Medulla oblongata (tissue), 1 donor: ENCODE measurements around the gene TMEM108.
A peak's percentile ranks its signal among the peaks of the same experiment; 100 is the strongest.

Experiments used
- DNase-seq: peaks from one replicate; pipeline ENCODE4 v3.0.0-alpha.2; 2015; ENCODE audit errors: extremely low spot score

The TMEM108 gene

DNA sequence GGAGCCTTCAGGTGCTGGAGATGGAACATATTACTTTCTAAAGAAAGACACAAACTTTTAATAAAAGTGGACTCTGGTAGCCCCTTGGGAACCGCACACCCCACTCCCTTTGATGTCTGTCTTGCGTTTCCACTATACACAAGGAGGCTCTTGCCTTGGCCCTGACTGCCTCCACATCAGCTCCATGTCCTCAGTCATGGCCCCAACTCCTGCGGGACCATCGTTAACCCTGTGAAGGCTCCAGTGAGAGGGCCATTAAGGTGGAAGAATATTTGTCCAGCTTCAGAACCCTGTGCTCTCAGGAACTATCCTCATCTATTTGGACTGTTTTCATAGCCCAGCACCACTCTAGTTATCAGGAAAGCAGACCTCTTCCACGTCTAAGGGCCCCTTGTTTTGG is 345.6 kb downstream of the TMEM108 start:
- DNase-seq: no peak

DNA sequence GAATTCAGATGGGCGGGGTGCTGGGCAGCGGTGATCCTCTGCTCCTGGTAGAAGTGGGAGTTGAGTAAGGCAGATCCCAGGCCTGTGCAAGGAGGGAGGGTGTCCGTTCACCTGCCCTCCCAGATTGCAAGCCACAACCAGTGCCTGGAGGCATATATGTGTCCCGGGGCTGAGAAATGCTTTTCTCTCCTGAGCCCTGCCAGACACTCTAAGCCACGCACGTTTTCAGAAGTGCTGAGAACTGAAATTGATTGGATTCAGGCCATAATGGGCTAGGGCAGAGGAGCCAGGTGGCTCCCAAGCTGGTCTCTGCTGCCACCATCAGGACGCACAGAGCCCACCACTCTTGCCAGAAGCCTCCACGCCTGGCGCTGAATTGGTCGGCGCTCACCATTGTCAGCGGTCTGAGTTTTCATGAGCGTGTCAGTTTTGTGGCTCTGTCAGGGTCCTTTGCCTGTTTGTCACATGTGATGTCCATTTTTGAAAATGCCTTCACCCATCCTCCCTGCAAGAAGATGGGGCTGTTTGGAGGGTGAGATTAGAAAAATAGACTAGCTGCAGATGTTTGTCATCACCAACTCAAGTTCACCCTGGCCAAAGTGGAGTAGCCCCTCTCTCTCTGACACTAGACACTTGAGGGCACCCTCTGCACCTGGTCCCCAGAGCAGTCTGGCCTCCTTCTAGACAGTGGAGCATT is 346.3 kb downstream of the TMEM108 start:
- peak; percentile 78 for DNase-seq

DNA sequence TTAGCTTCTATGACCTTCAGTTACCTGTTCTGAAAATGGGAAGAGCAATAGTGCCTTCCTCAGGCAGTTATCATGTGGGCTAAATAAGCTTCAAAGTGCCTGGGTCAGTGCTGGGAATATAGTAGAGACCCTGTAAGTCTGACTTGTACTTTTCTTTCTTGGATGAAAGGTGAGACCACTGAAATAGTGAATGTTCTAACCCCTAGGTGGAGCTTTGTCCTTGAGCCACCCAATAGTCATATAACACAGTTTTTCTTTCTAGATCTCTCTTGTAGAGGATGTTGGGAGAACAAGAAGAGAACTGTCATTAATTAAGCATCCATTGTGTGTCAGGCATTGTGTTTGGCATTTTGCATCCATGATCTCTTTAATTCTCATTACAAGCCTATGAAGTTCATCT is 348.7 kb downstream of the TMEM108 start:
- DNase-seq: no peak

DNA sequence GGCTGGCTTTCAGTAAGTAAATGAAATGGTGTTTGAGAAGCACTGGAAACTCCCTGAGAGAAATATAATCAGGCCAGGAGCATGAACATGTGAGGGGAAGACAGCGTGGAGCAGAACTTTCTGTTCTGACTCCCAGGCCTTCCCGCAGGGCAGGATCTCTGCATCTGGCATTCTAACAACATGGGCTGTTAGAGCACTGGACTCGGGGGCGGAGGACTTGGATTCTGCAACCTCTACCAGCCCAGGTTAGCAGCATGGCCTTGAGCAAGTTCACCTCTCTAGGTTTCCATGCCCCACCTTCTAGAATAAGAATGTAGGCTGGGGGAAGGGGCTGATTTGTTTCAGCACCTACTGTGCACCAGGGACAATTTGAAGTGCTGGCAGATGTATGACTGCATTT is 349.1 kb downstream of the TMEM108 start:
- no peak for DNase-seq

DNA sequence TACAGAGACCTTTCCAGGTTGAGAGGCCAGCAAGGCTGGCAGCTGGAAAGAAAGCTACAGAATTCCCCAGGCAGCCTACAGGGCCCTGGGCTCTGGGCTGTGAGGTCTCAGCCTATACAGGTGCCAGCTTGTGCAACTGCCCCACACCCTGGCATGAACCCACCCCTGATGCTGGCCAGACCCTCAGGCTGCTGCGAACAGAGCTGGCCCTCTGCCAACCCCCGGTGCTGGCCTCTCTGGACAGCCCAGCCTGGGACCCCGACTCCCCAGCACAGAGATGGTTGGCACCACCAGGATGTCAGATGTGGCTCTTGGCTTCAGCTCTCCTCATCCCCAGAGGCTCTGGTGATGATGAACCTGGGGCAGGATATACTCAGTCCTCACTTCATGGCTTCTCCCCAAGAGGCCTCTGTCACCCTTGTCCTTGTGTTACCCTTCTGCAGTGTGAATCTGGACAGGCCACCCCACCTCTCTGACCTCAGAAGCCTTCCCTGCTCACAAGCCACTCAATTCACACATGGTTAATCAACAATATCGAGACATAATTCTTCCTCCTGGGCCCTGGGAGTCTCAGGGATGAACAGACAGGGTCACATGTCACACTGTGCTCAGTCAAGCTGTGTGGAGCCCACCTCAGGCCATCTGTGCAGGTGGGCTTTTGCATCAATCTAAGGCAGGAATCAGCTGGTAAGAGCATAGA is 350.7 kb downstream of the TMEM108 start:
- no peak for DNase-seq

DNA sequence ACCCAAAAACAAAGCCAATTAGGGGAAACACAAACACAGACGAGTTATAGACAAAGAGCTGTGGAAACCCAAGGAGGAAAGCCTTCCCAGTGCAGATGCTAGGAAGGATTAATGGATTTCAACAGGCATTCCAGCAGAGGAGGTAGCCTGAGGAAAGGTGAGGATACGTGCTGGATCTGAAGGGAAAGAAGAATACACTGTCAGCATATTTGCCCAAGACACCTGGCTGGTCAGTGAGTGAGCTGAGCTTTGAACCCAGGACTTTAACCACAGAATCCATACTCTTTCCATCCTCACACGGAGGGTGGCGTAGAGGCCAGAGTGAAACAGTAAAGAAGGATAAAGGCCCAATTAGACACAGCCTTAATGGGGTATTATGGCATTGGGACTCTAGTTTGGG is 352.5 kb downstream of the TMEM108 start:
- no peak for DNase-seq

DNA sequence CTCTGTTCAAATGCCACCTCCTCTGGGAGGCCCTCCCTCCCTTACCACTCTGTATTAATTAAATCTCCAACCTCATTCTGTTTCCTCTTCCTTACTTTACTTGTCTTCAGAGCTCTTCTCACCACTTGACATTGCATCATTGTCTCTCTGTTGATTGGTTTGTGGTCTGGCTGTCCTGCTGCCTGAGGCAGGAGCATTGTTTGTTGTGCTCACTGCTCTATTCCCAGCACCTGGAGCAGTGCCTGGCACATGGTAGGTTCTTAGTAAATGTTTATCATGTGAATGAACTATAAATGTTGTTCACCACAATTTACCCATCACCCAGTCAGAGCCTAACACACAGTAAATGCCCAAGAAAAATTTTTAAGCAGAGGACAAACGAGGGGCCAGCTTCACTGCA is 355.0 kb downstream of the TMEM108 start:
- DNase-seq: no peak

DNA sequence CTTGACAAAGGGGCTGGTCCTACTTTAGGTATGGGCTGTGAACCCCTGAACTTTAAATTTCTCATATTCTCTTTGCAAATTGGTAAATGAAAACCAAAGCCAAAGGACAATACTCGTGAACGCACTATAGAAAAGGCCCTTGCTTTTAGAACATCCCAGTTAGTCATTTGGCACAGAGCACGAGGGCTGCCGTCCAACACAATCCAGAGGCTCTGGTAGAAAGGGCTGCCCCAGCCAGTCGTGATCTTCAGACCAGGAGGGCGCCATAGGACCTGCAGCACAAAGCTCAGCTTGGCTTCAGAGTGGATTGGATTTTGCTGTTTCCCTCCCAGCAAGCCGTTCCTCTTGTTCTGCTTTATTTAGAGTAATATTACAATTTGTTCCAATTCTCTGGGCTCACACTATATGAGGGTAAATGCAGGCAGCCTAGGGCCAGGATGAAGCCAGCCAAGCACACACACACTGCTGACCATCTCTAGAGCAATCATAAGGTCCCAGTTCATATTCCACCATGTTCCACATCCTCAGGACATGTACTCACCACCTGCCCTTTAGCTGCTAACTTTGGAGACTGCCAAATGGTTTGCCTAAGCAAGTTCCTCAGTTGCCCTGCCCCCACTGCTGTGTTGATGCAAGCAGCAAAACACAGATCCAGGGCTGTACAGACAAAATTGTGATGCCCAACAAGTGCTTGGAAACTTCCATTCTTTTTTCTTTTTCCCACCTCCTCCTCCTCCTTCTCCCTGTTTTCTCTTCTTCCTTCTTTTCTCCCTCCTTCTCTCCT is 355.7 kb downstream of the TMEM108 start:
- no peak for DNase-seq

DNA sequence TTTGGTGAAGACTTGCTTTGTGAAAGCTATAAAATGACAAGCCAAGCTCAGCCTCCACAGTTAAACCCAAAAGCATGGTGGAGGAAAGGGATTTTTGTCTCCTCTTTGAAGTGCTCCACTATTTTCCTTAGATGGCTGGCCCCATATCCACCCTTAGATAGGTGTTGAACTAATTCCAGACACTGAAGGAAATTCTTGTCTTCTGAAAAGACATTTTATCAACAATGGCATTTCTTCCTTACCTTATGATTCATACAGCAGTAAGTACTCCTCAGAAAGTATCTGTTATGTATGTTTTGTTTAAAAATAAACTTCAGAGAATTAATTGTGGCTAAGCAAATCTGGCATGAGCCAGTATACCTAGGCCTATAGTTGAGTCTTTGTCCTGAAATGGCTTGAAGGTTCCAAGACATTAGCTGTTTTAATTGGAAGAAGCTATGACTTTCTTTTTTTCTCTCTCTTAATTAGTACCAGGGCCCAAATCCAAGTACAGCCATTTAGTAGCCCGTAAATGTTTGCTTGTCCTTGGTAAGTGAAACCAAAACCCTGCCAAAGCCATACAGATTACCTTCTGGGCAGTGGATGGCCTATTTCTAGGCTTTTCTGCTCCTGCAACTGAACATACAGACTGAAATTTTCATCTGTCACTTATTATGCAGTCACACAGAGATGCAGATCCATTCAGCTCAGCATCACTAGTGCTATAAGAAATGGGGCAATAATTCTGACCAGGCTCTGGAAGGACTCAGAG is 356.5 kb downstream of the TMEM108 start:
- no peak for DNase-seq

DNA sequence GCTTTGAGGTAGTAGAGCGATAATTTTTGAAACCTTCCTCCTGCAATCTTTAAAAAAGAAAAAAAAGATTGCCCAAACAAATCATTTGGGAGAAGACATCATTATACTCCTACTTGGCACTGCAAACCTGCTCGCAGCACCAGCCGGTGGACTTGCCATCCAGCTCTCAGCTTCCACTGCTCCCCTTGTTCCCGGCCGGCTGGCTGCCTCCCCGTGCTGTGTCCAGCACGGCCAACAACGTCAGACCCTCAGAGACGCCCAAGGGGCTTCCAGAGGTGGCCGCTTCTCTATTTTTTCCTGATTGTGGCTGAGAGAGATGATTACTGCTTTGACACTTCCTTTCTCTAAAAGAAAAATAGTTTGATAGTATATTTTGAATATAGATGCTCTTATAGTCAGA is 358.7 kb downstream of the TMEM108 start:
- DNase-seq: no peak

DNA sequence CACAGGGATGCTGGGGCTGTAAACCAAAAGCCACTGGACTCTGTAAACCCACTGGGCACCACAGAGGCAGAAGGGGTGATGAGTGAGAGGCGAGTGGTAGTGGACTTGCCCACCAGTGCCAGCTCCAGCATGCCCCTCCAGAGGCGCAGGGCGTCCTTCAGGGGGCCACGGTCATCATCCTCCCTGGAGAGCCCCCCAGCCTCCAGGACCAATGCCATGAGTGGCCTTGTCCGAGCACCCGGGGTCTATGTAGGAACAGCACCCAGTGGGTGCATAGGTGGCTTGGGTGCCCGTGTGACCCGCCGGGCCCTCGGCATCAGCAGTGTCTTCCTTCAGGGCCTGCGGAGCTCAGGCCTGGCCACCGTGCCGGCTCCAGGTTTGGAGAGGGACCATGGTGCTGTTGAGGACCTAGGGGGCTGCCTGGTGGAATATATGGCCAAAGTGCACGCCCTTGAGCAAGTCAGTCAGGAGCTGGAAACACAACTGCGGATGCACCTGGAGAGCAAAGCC is 361.9 kb downstream of the TMEM108 start, which contains the start of gene BFSP2:
Gene BFSP2, plus strand, starts transcription at position 51 of the 510 bp plus-strand sequence. Its CDS starts 28 bp downstream, at position 79.
- no peak for DNase-seq

DNA sequence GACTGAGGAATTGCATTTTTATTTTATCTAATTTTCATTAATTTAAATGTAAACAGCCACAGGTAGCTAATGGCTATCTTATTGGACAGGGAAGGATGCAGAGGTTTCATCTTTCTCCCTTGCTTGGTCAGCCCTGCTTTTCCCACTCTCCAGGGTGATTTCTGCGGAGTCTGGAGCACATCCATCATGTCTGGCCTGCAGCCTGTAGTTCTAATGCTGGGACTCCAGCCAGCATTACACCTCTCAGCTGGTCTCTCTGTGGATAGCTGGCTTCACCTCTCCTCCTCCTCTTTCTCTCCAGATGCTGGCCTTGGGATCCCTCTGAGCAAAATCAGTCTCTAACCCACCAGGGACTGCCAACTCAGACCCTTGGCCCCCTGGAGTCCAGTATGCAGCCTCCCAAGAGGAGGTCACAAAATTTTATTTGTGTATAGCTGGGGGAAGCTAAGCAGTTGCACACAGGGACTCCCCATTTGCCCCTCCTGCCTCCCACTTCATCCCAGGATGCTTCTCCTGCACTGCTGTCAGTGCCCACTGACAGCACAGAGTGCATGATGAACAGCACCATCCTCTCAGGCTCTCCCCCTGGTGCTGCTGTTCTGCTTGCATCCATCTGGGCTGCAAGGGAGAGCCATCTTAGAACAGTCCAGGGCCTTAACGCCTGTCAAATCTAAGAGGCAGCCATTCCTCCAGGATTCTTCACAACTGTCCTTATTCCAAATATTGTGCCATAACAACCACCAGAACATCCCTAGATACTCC is 363.4 kb downstream of the TMEM108 start:
- DNase-seq: peak; percentile 50

DNA sequence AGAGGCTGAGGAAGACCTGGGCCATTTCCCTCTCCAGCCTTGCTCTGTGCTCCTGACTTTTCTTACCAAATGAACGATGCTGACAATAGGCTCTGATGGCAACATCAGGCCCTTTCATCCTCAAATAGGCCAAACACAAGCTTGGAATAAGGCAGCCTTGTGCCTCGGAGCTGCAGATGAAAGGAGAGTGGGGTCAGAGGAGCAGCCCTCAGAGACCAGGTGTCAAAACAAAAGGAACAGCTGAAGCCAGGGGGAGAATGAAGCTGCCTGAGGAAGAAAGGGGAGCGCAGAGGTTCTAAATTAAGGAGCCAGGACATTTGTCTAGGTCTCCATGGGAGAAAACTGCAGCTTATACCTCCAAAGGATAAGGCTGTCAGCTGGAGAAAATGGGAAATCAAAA is 366.7 kb downstream of the TMEM108 start:
- DNase-seq: no peak

DNA sequence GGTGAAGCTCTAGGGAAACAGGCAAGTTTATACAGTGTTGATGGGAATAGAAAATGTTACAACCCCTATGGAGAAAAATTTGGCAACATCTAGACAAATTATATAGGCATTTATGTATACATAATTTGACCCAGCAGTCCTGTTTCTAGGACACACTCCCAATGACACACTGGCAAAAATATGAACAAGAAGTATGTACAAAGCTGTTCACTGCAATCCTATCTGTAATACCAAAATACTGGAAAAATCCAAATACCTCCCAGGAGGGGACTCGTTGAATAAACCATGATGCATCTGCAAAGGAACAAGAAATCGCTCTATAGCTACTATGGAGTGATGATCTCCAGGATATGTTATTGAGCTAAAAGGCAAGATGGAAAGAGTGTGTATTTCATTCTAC is 370.2 kb downstream of the TMEM108 start:
- no peak for DNase-seq

DNA sequence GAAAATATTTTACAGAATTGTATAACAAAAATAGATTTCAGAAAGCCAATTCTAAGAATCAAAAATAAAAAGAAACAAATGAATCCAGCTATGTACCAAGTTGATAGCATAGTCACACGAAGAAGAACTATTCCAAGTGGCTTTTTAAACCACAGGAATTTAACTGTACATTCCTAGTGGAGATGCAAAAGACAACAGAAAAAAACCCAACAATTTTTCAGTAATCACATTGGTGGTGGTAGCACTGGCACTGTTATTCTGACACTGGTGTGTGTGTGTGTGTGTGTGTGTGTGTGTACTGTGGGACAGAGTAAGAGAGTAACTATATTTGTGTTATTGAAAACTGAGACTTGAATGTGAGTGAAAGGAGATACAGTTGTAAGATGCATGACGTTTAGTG is 370.8 kb downstream of the TMEM108 start:
- DNase-seq: no peak

DNA sequence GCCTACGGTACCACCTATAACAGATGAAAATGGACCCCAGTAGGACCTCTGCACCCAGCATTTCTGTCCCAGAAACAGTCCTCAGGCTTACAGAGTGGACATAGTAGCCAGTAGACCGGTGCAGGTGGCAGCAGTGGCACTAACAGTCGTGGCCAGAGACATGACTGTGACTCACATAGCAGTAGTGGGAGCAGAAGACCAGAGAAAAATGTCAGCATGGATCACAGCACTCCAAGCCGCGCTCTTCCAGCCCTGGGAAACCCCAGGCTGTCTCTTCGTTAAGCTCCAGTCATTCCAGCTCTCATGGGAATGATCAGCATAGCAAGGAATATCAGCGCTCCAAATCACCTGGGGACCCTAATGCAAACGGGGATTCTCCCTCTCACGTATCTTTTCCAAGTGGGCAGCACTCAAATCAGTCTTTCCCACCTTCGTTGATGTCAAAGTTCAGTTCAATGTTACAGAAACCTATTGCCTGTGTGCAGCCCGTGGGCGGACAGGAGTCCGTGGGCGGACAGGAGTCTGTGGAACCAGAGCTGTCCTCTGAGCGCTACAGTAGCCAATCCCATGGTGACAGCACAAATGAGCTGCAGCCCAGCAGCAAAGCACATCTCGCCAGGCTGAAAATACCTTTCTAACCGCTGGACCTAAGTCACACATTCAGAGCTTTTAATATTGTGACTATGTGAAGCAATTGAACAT is 372.2 kb downstream of the TMEM108 start:
- no peak for DNase-seq

DNA sequence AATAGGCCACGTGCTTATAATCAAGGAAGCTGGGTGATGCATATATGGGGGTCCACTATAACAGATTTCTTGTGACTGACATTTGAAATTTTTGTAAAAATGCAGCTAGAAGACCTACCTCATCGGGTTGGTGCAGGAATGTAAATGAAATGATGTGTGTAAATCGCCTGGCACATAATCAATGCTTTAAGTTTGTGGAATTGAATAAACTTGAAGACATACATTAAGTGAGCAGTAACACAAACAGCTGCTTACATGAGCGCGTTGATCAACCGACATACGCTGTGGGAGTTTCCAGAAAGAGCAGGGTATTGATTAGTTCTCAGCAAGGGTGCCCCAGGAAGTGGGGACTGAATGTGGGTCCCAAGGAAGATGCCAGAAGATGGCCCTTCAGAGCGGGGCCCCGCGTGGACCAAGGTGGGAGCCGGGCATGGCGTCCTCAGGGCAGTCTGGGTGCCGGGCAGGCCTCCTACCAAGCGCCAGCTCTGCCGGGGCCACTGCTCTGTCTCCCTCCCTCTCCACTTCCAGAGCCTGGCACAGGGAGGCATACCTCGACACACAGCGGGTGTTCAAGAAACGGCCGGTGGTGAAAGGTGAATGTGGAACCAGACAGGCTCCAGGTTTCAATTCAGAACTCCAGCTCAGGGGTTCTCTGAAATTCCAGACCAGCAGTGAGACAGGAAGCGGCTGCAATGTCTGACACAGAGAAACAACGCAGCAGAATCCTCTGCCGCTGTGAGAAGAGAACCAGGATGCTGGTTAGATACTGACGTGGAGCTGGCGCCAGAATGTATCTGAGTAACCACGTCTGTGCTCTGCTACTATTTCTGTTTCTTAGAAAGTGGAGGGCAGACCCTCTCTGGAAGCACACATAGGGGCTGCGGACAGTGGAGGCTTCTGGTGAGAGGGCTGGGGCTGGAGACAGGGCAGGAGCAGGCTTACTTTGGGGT is 374.3 kb downstream of the TMEM108 start:
- no peak for DNase-seq

DNA sequence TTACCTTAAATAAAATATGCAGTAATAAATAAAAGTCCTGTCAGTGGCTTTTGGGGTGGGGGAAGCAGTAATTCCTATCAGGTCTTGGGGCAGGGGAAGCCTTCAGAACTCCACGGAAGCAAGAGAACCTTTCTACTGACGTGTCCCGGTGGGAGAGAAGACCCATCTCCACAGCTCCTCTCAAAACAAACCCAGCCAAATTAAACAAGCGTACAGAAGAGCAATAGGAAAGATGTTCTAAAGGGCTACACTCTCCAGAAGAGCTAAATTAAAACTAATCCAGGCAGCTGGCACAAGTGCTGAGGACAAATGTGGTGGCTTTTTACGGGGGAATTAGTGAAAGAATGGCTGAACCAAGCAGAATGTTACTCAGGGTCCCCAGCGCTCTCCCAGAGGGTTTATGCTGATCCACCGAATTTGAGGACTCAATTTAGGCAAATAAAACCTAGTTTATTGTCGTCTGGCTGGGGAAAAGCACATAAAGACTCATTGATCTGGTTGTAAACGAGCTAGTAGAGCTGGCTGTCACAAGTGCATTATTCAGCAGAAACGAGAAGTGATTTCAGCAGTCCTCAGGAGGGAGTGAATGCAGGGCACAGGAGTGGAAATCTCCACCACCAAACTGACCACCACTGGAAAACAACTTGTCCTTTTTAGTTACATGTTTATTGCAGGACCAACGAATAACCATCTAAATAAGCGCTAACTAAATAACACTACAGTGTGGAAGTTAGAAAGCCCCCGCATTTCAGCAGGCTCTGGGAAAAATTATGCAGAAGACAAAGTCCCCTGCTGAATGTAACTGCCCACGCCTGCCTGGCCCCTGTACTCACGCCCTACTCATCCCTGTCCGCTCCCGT is 375.2 kb downstream of the TMEM108 start:
- peak; percentile 84 for DNase-seq
